ENCODE measurements around the gene FARP2.

Gene FARP2

DNA sequence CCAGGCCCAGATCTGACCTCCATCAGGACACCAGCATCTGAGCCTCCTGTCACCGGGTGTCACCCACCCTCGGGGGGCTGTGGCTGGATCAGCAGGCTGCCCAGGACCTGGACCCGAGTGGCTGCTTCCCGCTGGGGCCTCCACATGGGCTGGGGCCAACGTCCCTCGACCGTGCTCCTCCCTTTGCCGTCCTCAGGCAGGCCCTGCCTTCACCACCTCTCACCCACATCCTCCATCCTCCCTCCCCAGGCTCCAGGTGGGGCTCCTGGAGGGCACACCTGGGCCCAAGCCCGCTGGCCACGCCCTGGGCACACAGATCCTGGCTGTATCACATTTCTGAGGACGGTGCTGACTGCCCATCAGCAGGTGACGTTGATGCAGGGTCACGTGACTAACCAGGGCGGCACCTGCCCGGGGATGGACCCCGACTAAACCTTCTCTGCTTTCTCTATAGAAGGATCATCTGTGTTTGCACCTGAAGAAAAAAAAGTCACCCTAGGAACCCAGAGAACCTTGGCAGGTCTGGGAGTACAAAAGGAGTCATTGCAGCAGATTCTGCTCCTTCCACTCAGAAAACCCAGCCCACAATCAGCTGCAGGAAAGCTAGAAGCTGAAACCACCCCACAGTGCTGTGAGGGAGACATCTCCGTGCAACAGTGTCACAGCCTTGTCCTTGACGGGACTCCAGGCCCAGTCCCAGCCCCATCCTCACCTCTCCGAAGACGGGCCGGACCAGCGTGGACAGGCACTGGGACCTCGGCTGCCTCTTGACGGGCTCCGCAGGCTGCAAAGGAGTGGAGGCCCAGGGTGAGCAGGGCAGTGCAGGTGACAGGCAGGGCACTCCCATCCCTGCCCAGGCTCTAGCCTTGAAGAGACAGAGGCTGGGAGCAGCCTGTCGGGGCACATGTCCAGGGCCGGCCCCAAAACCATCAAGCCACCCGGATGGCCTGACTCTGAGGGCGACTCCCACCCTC lies 141.1 kb downstream of the FARP2 start:
- 97% methylated on average over 25 of the region's 29 CpGs for WGBS (ENCODE audit: insufficient coverage)

DNA sequence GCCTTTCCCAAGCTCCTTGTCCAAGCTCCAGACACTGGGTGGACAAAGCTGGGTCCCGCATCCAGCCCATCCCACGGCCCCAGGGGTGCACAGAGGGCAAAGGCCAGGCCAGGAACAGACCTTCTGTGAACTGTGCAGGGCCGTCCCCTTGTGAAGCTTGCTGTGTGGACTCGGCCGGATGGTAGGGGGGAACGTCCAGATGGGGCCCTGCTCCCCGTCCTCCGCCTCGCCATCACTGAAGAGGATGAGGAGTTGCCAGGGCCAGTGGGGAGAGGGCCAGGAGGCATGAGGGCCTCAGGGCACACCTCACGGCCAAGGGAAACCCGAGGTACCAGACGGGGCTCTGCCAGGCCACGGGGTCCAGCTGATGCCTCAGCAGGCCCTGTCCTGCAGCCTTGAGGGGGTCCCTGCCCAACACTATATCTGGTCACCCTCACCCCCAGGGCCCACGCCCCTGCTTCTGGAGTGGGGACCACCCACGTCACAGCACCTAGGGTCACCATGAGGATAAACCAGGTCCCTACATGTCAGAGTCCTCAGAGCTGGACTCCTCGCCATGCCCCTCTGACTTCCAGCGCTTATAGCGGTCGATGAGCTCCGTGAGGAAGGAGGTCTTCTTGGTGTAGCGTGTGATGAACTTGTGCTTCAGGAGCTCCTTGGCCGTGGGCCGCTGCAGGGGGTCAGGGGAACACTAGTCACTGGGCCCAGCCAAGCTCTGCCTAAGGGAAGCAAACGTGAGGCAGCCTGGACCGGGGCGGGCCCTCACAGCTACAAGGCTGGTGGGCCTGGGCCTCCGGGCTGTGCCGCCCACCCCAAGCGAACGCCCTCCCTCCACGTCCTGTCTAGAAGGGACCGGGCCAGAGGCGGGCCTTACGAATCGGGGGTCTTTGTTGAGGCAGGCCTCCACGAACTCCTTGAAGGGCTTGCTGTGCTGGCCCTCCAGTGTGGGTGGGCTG lies 142.3 kb downstream of the FARP2 start:
- 98% methylated on average over 28 of the region's 36 CpGs for WGBS (ENCODE audit: insufficient coverage)
- CTCF ChIA-PET = interaction anchor here (1.0 kb wide), 1 partner anchor 9 kb away, joined by 4 read pairs; the partner anchor contains the start of gene STK25

More for the DNA sequence above, 141.1 kb downstream of the FARP2 start:
- Histone ChIP-seq H3K36me3 (ENCODE audit: control insufficient read depth in 4 of 4, insufficient read depth in 4 of 4, low read length in 3 of 4) (peaks cover 0 to 76% (median 54%) of the 10 kb centered on the region in 4 experiments), H3K27me3 (replicated peaks in 2 of 5; ENCODE audit: control insufficient read depth in 4 of 5, insufficient read depth in 5 of 5, low read length in 4 of 5) (no peaks in the 10 kb centered on the region), H3K4me3 (ENCODE audit: control insufficient read depth in 1 of 7, extremely low read depth in 1 of 7, insufficient read depth in 4 of 7, low read depth in 2 of 7, low read length in 6 of 7) (no peak overlapping the region), H3K27ac (ENCODE audit: insufficient read depth in 1 of 2, low read depth in 1 of 2, low read length in 2 of 2, poor library complexity in 1 of 2, severe bottlenecking in 2 of 2) (no peak overlapping the region), H3K9me3 (ENCODE audit: control extremely low read depth in 1 of 5, control insufficient read depth in 4 of 5, insufficient read depth in 2 of 5, low read depth in 1 of 5, low read length in 4 of 5) (no peaks in the 10 kb centered on the region), H3K4me1 (ENCODE audit: control extremely low read depth in 1 of 4, control insufficient read depth in 4 of 4, insufficient read depth in 4 of 4, low read length in 3 of 4) (no peaks in the 10 kb centered on the region)
- CTCF ChIA-PET = no interaction called here
- POLR2A ChIA-PET = no interaction called here
- no peak for DNase-seq

GRCh38 chr2:241499146-241499965 lies 143.3 kb downstream of the FARP2 start:
- ChIA-PET POLR2A (no interaction called here), CTCF (interaction anchor here (1.0 kb wide), 1 partner anchor 8 kb away, joined by 4 read pairs; the partner anchor contains the start of gene STK25)
- H3K36me3 ChIP-seq (ENCODE audit: control insufficient read depth in 4 of 4, insufficient read depth in 4 of 4, low read length in 3 of 4) = peaks cover 2 to 68% (median 49%) of the 10 kb centered on the region in 4 experiments
- H3K9me3 ChIP-seq (ENCODE audit: control extremely low read depth in 1 of 5, control insufficient read depth in 4 of 5, insufficient read depth in 2 of 5, low read depth in 1 of 5, low read length in 4 of 5) = no peaks in the 10 kb centered on the region
- no peak overlapping the region for H3K27ac ChIP-seq (ENCODE audit: insufficient read depth in 1 of 2, low read depth in 1 of 2, low read length in 2 of 2, poor library complexity in 1 of 2, severe bottlenecking in 2 of 2)
- no peaks in the 10 kb centered on the region for H3K27me3 ChIP-seq (replicated peaks in 2 of 5; ENCODE audit: control insufficient read depth in 4 of 5, insufficient read depth in 5 of 5, low read length in 4 of 5)
- no peak for DNase-seq
- H3K4me3 ChIP-seq (ENCODE audit: control insufficient read depth in 1 of 7, extremely low read depth in 1 of 7, insufficient read depth in 4 of 7, low read depth in 2 of 7, low read length in 6 of 7) = no peak overlapping the region
- no peaks in the 10 kb centered on the region for H3K4me1 ChIP-seq (ENCODE audit: control extremely low read depth in 1 of 4, control insufficient read depth in 4 of 4, insufficient read depth in 4 of 4, low read length in 3 of 4)
- 91% methylated on average over 21 of the region's 28 CpGs for WGBS (ENCODE audit: insufficient coverage)

More for the DNA sequence above, 142.3 kb downstream of the FARP2 start:
- no peaks in the 10 kb centered on the region for H3K4me1 ChIP-seq (ENCODE audit: control extremely low read depth in 1 of 4, control insufficient read depth in 4 of 4, insufficient read depth in 4 of 4, low read length in 3 of 4)
- no peak overlapping the region for H3K4me3 ChIP-seq (ENCODE audit: control insufficient read depth in 1 of 7, extremely low read depth in 1 of 7, insufficient read depth in 4 of 7, low read depth in 2 of 7, low read length in 6 of 7)
- no peak for DNase-seq
- no peaks in the 10 kb centered on the region for H3K9me3 ChIP-seq (ENCODE audit: control extremely low read depth in 1 of 5, control insufficient read depth in 4 of 5, insufficient read depth in 2 of 5, low read depth in 1 of 5, low read length in 4 of 5)
- POLR2A ChIA-PET = no interaction called here
- peaks cover 2 to 69% (median 53%) of the 10 kb centered on the region in 4 experiments for H3K36me3 ChIP-seq (ENCODE audit: control insufficient read depth in 4 of 4, insufficient read depth in 4 of 4, low read length in 3 of 4)
- H3K27ac ChIP-seq (ENCODE audit: insufficient read depth in 1 of 2, low read depth in 1 of 2, low read length in 2 of 2, poor library complexity in 1 of 2, severe bottlenecking in 2 of 2) = no peak overlapping the region
- H3K27me3 ChIP-seq (replicated peaks in 2 of 5; ENCODE audit: control insufficient read depth in 4 of 5, insufficient read depth in 5 of 5, low read length in 4 of 5) = no peaks in the 10 kb centered on the region

DNA sequence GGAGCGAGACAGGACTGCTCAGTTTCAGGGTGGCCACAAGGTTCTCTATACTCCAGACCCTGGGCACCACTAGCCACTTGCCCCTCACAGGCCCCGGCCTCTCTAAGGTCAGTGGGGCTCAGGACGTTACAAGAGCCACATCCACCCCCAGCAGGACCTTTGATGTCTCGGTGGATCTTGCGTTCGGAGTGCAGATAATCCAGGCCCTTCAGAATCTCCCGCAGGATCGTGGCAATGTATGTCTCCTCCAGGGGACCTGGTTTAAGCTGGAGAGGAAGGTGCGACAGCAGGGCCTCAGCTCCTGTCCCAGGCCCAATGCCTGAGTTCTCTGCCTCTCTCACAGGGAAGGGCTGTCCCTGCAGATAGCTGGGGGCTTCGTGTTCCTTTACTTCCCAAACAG lies 143.9 kb downstream of the FARP2 start:
- DNase-seq = no peak
- POLR2A ChIA-PET = no interaction called here
- Histone ChIP-seq H3K4me3 (ENCODE audit: control insufficient read depth in 1 of 7, extremely low read depth in 1 of 7, insufficient read depth in 4 of 7, low read depth in 2 of 7, low read length in 6 of 7) (no peak overlapping the region), H3K4me1 (ENCODE audit: control extremely low read depth in 1 of 4, control insufficient read depth in 4 of 4, insufficient read depth in 4 of 4, low read length in 3 of 4) (no peaks in the 10 kb centered on the region), H3K27ac (ENCODE audit: insufficient read depth in 1 of 2, low read depth in 1 of 2, low read length in 2 of 2, poor library complexity in 1 of 2, severe bottlenecking in 2 of 2) (no peak overlapping the region), H3K36me3 (ENCODE audit: control insufficient read depth in 4 of 4, insufficient read depth in 4 of 4, low read length in 3 of 4) (peaks cover 2 to 62% (median 45%) of the 10 kb centered on the region in 4 experiments), H3K9me3 (ENCODE audit: control extremely low read depth in 1 of 5, control insufficient read depth in 4 of 5, insufficient read depth in 2 of 5, low read depth in 1 of 5, low read length in 4 of 5) (no peaks in the 10 kb centered on the region), H3K27me3 (replicated peaks in 2 of 5; ENCODE audit: control insufficient read depth in 4 of 5, insufficient read depth in 5 of 5, low read length in 4 of 5) (no peaks in the 10 kb centered on the region)
- CTCF ChIA-PET = no interaction called here
- WGBS (ENCODE audit: insufficient coverage) = 97% methylated on average over 8 of the region's 10 CpGs

DNA sequence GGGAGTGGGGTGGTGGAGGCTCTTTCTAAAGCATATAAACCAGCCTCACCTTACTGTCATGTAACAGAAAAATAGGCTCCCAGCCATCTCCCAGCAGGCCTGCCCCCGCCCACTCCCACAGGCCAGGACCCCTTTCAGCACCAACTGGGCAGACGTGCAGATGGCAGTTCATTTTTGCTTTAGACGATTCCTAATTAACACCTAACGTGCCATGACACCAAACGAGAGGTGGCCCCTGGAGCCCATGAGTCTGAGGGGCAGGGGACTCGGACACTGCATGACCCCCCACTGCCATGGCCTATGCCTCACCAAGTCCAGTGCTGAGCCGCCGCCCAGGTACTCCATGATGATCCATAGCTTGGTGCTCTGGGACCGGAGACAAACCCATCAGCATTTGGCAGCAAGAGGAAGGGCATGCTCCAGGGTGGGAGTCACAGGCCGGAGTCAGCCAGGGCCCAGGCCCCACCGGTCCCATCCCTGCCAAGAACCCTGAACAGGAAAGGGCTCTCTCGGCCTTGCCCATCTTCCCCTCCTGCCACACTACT lies 144.4 kb downstream of the FARP2 start:
- Histone ChIP-seq H3K27me3 (replicated peaks in 2 of 5; ENCODE audit: control insufficient read depth in 4 of 5, insufficient read depth in 5 of 5, low read length in 4 of 5) (no peaks in the 10 kb centered on the region), H3K4me3 (ENCODE audit: control insufficient read depth in 1 of 7, extremely low read depth in 1 of 7, insufficient read depth in 4 of 7, low read depth in 2 of 7, low read length in 6 of 7) (no peak overlapping the region), H3K36me3 (ENCODE audit: control insufficient read depth in 4 of 4, insufficient read depth in 4 of 4, low read length in 3 of 4) (peaks cover 2 to 57% (median 43%) of the 10 kb centered on the region in 4 experiments), H3K9me3 (ENCODE audit: control extremely low read depth in 1 of 5, control insufficient read depth in 4 of 5, insufficient read depth in 2 of 5, low read depth in 1 of 5, low read length in 4 of 5) (no peaks in the 10 kb centered on the region), H3K27ac (ENCODE audit: insufficient read depth in 1 of 2, low read depth in 1 of 2, low read length in 2 of 2, poor library complexity in 1 of 2, severe bottlenecking in 2 of 2) (no peak overlapping the region), H3K4me1 (ENCODE audit: control extremely low read depth in 1 of 4, control insufficient read depth in 4 of 4, insufficient read depth in 4 of 4, low read length in 3 of 4) (no peaks in the 10 kb centered on the region)
- ChIA-PET CTCF (no interaction called here), POLR2A (no interaction called here)
- DNase-seq = no peak
- 95% methylated on average over 12 of the region's 12 CpGs for WGBS (ENCODE audit: insufficient coverage)

DNA sequence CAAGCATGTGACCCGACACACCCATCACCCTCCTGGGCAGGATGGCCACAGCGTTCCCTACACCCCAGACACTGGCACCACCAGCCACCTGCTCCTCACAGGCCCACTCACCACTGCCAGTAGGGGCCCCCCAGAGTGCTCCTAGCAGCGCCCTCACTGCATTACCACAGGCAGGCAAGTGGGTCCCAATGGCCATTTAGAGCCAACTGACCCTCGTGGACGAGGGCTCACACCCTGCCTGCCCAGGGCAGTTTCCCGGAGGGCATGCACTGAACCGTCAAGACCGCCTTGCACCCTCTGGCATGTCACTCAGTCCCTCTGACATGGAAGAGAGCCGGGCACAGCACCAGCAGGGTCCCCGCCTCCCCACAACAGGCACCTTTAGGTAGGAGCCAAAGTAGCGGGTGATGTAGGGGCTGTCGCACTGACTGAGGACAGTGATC lies 145.0 kb downstream of the FARP2 start:
- DNase-seq = no peak

More for the DNA sequence above, 145.0 kb downstream of the FARP2 start:
- Histone ChIP-seq H3K9me3 (ENCODE audit: control extremely low read depth in 1 of 5, control insufficient read depth in 4 of 5, insufficient read depth in 2 of 5, low read depth in 1 of 5, low read length in 4 of 5) (no peaks in the 10 kb centered on the region), H3K27ac (ENCODE audit: insufficient read depth in 1 of 2, low read depth in 1 of 2, low read length in 2 of 2, poor library complexity in 1 of 2, severe bottlenecking in 2 of 2) (no peak overlapping the region), H3K36me3 (ENCODE audit: control insufficient read depth in 4 of 4, insufficient read depth in 4 of 4, low read length in 3 of 4) (peaks cover 2 to 51% (median 37%) of the 10 kb centered on the region in 4 experiments), H3K4me3 (ENCODE audit: control insufficient read depth in 1 of 7, extremely low read depth in 1 of 7, insufficient read depth in 4 of 7, low read depth in 2 of 7, low read length in 6 of 7) (no peak overlapping the region), H3K4me1 (ENCODE audit: control extremely low read depth in 1 of 4, control insufficient read depth in 4 of 4, insufficient read depth in 4 of 4, low read length in 3 of 4) (no peaks in the 10 kb centered on the region), H3K27me3 (replicated peaks in 2 of 5; ENCODE audit: control insufficient read depth in 4 of 5, insufficient read depth in 5 of 5, low read length in 4 of 5) (peaks cover 0 to 2% (median 0%) of the 10 kb centered on the region in 5 experiments)
- 90% methylated on average over 12 of the region's 12 CpGs for WGBS (ENCODE audit: insufficient coverage)
- POLR2A ChIA-PET = no interaction called here
- CTCF ChIA-PET = no interaction called here

Measured in common myeloid progenitor, CD34-positive (primary cell).